Measurements from ENCODE around the gene MRPL20.
"Not testable (repeated sequence)": the region's sequence is repeated elsewhere in the genome, so short reads cannot be mapped to it uniquely, and the experiment has no call there.

Gene MRPL20

GRCh38 chr1:1425753-1426495 is 18.8 kb upstream of the MRPL20 start:
- DNase-seq (ENCODE audit: low spot score) = no peak

DNA sequence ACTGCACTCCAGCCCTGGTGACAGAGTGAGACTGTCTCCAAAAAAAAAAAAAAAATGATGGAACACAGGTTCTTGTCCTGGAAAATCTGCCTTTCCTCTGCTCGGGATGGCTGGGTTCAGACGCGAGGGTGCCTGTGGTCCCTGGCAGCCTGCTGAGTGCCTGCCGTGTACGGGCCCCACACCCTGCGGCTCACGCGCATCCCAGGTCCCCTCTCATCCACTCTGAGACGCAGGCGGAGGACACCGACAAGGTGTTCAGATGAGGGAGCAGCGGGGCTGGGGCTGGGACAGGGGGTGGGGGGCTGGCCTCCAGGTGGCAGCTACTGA is 18.3 kb upstream of the MRPL20 start:
- DNase-seq (ENCODE audit: low spot score) = no peak

DNA sequence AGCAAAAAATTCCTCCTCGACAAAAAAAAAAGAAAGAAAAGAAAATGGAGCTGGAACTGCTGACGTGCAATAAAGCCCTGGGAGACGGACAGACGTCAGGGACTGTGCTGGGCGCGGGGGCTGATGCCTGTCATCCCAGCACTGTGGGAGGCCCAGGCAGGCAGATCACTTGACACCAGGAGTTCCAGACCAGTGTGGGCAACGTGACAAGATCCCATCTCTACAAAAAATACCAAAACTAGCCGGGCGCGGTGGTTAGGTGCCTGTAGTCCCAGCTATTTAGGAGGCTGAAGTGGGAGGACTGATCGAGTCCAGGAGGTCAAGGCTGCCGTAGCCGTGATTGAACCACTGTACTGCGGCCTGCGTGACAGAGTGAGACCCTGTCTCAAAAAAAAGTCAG is 17.6 kb upstream of the MRPL20 start:
- no peak for DNase-seq (ENCODE audit: low spot score)

DNA sequence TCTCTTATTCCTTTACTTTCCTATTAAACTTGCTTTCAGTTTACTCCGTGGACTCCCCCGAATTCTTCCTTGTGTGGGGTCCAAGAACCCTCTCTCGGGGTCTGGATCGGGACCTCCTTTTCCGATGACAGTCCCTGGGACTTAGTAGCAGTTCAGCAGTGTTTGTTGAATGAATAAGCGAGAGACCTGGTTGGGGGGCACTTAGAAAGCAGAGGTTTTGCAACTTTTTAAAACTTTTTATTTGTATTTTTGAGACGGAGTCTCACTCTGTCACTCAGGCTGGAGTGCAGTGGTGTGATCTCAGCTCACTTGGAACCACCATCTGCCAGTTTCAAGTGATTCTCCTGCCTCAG is 16.1 kb upstream of the MRPL20 start:
- no peak for DNase-seq (ENCODE audit: low spot score)

GRCh38 chr1:1422465-1423244 is 15.6 kb upstream of the MRPL20 start:
- no peak for DNase-seq (ENCODE audit: low spot score)

GRCh38 chr1:1421907-1422464 is 14.9 kb upstream of the MRPL20 start:
- DNase-seq (ENCODE audit: low spot score) = no peak

- no peak for DNase-seq (ENCODE audit: low spot score)
These were observed 14.2 kb upstream of the MRPL20 start, which contains the start of gene ANKRD65 for GRCh38 chr1:1421147-1421906. Gene ANKRD65, minus strand, starts transcription at chr1:1421276. Its CDS starts 271 bp downstream, at chr1:1421005.

GRCh38 chr1:1420654-1421141 is 13.6 kb upstream of the MRPL20 start:
- DNase-seq (ENCODE audit: low spot score) = no peak

- DNase-seq (ENCODE audit: low spot score) = no peak
These were observed 12.9 kb upstream of the MRPL20 start for GRCh38 chr1:1419813-1420653.

GRCh38 chr1:1419363-1419812 is 12.3 kb upstream of the MRPL20 start:
- DNase-seq (ENCODE audit: low spot score) = no peak

- no peak for DNase-seq (ENCODE audit: low spot score)
These were observed 11.6 kb upstream of the MRPL20 start for GRCh38 chr1:1418464-1419362.

DNA sequence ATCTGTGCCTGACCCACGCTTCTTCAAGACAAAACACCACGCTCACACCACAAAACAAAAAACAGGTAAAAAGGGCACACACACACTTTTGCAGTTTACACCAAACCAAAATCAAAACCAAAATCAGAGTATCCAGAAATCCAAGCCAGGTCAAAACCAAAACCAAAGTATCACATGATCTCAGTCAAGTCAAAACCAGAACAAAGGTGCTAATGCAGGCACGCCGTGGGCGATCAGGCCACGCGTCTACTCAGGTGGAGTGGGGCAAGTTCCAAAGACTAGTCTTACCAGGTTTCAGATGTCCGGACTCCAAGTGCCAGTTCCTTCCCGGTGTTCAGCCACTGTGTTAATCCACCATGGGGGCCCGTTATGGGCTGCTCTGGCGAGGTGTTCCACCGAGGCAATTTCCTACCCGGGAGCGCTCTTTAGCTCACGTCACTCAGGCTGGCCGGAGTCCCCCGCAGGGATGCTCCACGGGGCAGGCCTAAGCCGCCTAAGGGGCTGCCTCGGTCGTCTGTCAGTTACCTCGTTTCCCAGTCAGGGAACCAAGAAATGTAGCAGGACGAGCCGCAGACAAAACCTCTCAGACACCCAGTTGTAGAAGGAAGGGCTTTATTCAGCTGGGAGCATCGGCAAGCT is 10.9 kb upstream of the MRPL20 start:
- not testable (repeated sequence) for DNase-seq (ENCODE audit: low spot score)

DNA sequence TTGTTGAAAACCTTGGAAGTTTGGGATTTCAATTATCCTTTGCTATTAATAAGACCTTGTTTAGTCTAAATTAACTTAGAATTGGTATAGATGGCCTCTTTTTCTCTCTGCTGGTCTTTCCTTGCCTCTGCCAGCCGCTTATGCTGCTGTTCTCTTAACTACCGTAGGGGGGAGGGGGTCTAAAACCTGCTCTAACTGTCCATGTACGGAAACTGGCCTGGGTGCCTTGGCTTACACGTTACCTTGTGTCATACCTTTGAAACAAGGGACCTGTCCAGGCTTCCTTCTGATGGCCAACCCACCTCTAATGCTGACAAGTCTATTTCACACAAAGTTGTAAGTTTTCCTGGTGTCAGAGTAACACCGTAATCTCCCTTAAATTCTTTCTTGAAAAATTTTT is 10.3 kb upstream of the MRPL20 start:
- not testable (repeated sequence) for DNase-seq (ENCODE audit: low spot score)

DNA sequence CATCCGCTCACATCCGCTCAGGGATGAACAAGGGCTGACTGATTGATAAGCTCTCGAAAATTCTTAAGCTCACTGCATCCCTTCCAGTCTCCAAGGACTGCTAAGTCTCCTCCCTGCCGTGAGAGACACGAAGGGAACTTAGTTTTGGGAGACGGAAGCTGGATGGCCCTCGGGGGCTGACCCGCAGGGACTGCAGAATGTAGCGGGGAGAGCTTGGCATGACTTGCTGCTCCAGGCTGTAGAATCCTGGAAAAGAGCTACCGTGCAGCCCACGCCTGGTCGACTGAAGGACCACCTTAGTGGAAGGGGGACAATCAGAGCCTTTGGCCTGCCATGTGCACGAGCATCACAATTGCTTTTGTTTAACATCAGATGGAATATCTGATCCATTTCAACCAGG is 8.7 kb upstream of the MRPL20 start:
- DNase-seq (ENCODE audit: low spot score) = no peak

DNA sequence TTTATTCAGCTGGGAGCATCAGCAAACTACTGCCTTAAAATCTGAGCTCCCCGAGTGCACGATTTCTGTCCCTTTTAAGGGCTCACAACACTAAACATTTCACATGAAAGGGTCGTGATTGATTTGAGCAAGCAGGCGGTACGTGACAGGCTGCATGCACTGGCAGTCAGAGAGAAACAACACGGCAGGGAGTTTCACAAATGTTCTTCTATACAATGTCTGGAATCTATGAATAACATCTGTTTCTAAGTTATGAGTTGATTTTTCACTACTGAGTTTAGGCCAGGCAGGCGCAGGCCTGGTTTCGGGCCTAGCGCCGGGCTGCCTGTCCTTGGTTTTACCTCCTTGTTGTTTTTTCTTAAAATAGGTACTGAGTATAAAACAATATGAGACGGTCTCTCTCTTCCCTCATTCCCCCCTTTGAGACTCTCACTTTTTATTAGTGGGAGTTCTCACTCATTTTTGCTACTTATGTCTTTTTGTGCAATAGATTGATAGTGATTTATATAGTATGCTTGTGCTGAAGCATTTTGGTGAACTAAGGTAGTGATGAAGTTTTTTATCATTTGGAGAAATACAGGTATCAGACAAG is 5.3 kb upstream of the MRPL20 start:
- not testable (repeated sequence) for DNase-seq (ENCODE audit: low spot score)

DNA sequence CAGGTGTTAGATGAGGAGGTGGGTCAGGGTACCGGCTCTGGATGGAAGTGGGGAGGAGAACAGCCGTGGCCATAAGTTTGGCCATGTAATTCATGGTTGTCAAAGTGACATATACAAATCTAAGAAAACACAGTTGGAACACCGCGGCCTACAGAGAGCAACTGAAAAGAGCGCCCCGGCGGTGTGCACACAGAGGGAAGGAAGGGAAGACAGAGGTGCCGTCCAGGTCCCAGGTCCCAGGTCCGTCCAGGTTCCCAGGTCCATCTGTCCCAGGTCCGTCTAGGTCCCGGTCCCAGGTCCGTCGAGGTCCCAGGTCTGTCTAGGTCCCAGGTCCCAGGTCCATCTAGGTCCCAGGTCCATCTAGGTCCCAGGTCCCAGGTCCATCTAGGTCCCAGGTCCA is 4.5 kb upstream of the MRPL20 start:
- DNase-seq (ENCODE audit: low spot score) = no peak

DNA sequence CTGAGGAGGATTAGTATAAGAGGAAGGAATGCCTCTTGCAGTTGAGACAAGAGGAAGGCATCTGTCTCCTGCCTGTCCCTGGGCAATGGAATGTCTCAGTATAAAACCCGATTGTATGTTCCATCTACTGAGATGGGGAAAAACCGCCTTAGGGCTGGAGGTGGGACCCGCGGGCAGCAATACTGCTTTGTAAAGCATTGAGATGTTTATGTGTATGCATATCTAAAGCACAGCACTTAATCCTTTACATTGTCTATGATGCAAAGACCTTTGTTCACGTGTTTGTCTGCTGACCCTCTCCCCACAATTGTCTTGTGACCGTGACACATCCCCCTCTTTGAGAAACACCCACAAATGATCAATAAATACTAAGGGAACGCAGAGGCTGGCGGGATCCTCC is 3.1 kb upstream of the MRPL20 start:
- DNase-seq (ENCODE audit: low spot score) = not testable (repeated sequence)

GRCh38 chr1:1407636-1408318 is 684 bp upstream of the MRPL20 start:
- DNase-seq (ENCODE audit: low spot score) = no peak
